Peyer's patch (tissue), 4 donors: ENCODE data around the gene ACVR1.

Source experiments
- POLR2A ChIP-seq, 2 donors: fragments of 450-650 bp; IDR thresholded peaks; one replicate each; pipeline ENCODE4 v1.5.1; 2017; ENCODE audit warnings: antibody characterized with exemption in 2 of 2, mild to moderate bottlenecking in 2 of 2, moderate library complexity in 2 of 2
- TF ChIP-seq, protein P1 (sequence below), 6 experiments: fragments of 450-650 bp in 4 of 6; fragments of 200-600 bp in 2 of 6; sonication (generic) in 1 of 6; IDR thresholded peaks; one replicate each; pipeline ENCODE4 v1.5.1; 2017 to 2019; ENCODE audit warnings: antibody characterized with exemption in 6 of 6, mild to moderate bottlenecking in 3 of 6, moderate library complexity in 1 of 6

DNA sequence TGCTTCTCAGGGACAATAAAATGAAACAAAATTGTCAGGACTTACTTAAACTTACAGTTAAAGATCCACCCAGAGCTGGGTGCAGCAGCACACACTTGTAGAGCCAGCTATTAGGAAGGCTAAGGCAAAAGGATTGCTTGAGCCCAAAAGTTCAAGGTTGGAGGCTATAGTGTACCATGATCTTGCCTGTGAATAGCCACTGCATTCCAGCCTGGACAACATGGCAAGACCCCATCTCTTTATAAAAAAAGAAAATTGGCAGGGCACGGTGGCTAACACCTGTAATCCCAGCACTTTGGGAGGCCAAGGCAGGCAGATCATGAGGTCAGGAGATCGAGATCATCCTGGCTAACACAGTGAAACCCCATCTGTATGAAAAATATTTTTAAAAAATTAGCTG, 34.6 kb downstream of the ACVR1 start:
- TF ChIP-seq, protein P1, sequence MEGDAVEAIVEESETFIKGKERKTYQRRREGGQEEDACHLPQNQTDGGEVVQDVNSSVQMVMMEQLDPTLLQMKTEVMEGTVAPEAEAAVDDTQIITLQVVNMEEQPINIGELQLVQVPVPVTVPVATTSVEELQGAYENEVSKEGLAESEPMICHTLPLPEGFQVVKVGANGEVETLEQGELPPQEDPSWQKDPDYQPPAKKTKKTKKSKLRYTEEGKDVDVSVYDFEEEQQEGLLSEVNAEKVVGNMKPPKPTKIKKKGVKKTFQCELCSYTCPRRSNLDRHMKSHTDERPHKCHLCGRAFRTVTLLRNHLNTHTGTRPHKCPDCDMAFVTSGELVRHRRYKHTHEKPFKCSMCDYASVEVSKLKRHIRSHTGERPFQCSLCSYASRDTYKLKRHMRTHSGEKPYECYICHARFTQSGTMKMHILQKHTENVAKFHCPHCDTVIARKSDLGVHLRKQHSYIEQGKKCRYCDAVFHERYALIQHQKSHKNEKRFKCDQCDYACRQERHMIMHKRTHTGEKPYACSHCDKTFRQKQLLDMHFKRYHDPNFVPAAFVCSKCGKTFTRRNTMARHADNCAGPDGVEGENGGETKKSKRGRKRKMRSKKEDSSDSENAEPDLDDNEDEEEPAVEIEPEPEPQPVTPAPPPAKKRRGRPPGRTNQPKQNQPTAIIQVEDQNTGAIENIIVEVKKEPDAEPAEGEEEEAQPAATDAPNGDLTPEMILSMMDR (IDR thresholded peaks at IDR 0.05), result no peak
- no peak for TF ChIP-seq POLR2A (IDR thresholded peaks at IDR 0.05)
